BJ (cell line): Measurements from ENCODE around the gene TNS1. TPM values are rescaled to one million over a fixed set of nuclear protein-coding genes. Genes with fewer than 3 reads are reported as not detected.

ENCODE experiments used
- CTCF ChIA-PET: fragments of 350-600 bp; formaldehyde crosslinking; extraction: SDS; loops from one replicate; lab custom pipeline; 2021; ENCODE audit warnings: antibody characterized with exemption, inconsistent platforms; lab: Yijun Ruan, JAX
- POLR2A ChIA-PET: fragments of 300-600 bp; sonication (Branson Sonifier 250); formaldehyde crosslinking; extraction: SDS; loops from one replicate; lab custom pipeline; 2021; ENCODE audit warnings: antibody characterized with exemption; lab: Charles Lee
- DNase-seq: peaks from one replicate; pipeline ENCODE4 v3.0.0-alpha.2; 2011; ENCODE audit warnings: low read depth
- H3K27me3 ChIP-seq: 2 replicates; pipeline ENCODE4 v1.6.0; 2011; ENCODE audit warnings: low read length; ENCODE audit not compliant: control insufficient read depth, insufficient read depth
- H3K36me3 ChIP-seq: 2 replicates; pipeline ENCODE4 v1.5.1; 2011; ENCODE audit warnings: low read length; ENCODE audit not compliant: control insufficient read depth, insufficient read depth
- H3K4me3 ChIP-seq: 2 replicates; pipeline ENCODE4 v1.5.1; 2011; ENCODE audit warnings: low read depth, mild to moderate bottlenecking, control low read depth, low read length
- CTCF ChIP-seq: IDR thresholded peaks from 2 replicates; pipeline ENCODE4 v1.5.1; 2011; ENCODE audit warnings: low read depth, mild to moderate bottlenecking, control low read depth, inconsistent platforms, low read length, moderate library complexity; ENCODE audit not compliant: insufficient read depth
- polyA plus RNA-seq: library from polyadenylated mRNA; depleted of rRNA; stranded (reverse); fragments of >200 nt; gene quantifications from 2 replicates; pipeline ENCODE4 v1.2.3, GENCODE V29; 2011

The TNS1 gene
- polyA plus RNA-seq, 1 experiment, result 35.6 TPM

- no peak for TF ChIP-seq CTCF
- CTCF ChIA-PET, result interaction anchor here (0.6 to 3.1 kb wide), 6 partner anchors 9 to 1384 kb away, joined by 3 to 9 read pairs (median 3); no protein-coding TSS in a partner anchor
- H3K27me3 ChIP-seq, result no peaks in the 10 kb centered on the region
- no peak for DNase-seq
- no peaks in the 10 kb centered on the region for H3K36me3 ChIP-seq
- H3K4me3 ChIP-seq, result peak overlapping the region; percentile 74
- POLR2A ChIA-PET, result no interaction called here
These were observed 618 bp upstream of the TNS1 start for GRCh38 chr2:218003281-218003944.

- H3K27me3 ChIP-seq, result no peaks in the 10 kb centered on the region
- DNase-seq, result no peak
- H3K4me3 ChIP-seq, result peak overlapping the region; percentile 74
- ChIA-PET POLR2A (no interaction called here), CTCF (interaction anchor here (0.6 to 3.1 kb wide), 7 partner anchors 9 to 1358 kb away, joined by 3 to 9 read pairs (median 3); no protein-coding TSS in a partner anchor)
- no peaks in the 10 kb centered on the region for H3K36me3 ChIP-seq
- TF ChIP-seq CTCF, result no peak
These were observed 501 bp downstream of the TNS1 start for GRCh38 chr2:218002143-218002844.

- TF ChIP-seq CTCF, result no peak
- no peak for DNase-seq
- H3K4me3 ChIP-seq, result peak overlapping the region; percentile 74
- POLR2A ChIA-PET, result no interaction called here
- CTCF ChIA-PET, result interaction anchor here (1.0 to 3.1 kb wide), 5 partner anchors 8 to 216 kb away, joined by 3 to 9 read pairs (median 4); no protein-coding TSS in a partner anchor
- no peaks in the 10 kb centered on the region for H3K27me3 ChIP-seq
- no peaks in the 10 kb centered on the region for H3K36me3 ChIP-seq
These were observed 1.2 kb downstream of the TNS1 start for GRCh38 chr2:218001629-218002028.

GRCh38 chr2:218000136-218000535 is 2.7 kb downstream of the TNS1 start:
- CTCF ChIA-PET, result interaction anchor here (0.8 to 2.0 kb wide), 6 partner anchors 11 to 210 kb away, joined by 3 to 11 read pairs (median 4); no protein-coding TSS in a partner anchor
- POLR2A ChIA-PET, result no interaction called here

More at GRCh38 chr2:218000136-218000535, 2.7 kb downstream of the TNS1 start:
- H3K27me3 ChIP-seq, result no peaks in the 10 kb centered on the region
- peak; percentile 47 for DNase-seq
- no peak for TF ChIP-seq CTCF
- no peaks in the 10 kb centered on the region for H3K36me3 ChIP-seq
- no peak overlapping the region for H3K4me3 ChIP-seq
